ENCODE results near the gene GPATCH4. TPM values are rescaled to one million over a fixed set of nuclear protein-coding genes. Genes with fewer than 3 reads are reported as not detected.

GPATCH4 gene
- total RNA-seq, 1 experiment from 2014 or later = 39.4 TPM

DNA sequence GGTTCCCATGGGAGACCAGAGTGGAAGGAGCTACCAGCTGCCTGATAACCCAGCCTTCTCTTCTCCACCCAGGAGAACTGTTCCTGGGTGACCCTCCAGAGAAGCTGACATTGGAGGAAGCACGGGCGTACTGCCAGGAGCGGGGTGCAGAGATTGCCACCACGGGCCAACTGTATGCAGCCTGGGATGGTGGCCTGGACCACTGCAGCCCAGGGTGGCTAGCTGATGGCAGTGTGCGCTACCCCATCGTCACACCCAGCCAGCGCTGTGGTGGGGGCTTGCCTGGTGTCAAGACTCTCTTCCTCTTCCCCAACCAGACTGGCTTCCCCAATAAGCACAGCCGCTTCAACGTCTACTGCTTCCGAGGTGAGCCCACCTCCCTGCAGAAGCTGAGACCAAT is 47.2 kb upstream of the GPATCH4 start:
- intact Hi-C loops (cut with micrococcal nuclease) = loop anchor here (1.0 kb wide), 1 partner anchor 23 kb away; no protein-coding TSS in a partner anchor
- no peaks in the 10 kb centered on the region for H3K9me2 ChIP-seq (ENCODE audit: insufficient read depth)

More for the DNA sequence above, 47.2 kb upstream of the GPATCH4 start:
- ATAC-seq = no peak
- no peak overlapping the region for H3K4me3 ChIP-seq (replicated peaks in 1 of 2; ENCODE audit: low read depth in 1 of 2, low read length in 2 of 2)
- H3K79me2 ChIP-seq (ENCODE audit: insufficient read depth, low read length) = peaks cover 56% of the 10 kb centered on the region
- no peak overlapping the region for H3K9ac ChIP-seq (ENCODE audit: low read length)
- H3K27ac ChIP-seq (ENCODE audit: low read depth, low read length) = no peak overlapping the region
- CTCF ChIA-PET = interaction anchor here (1.1 kb wide), 1 partner anchor 11 kb away, joined by 6 read pairs; no protein-coding TSS in a partner anchor
- H3K9me3 ChIP-seq (ENCODE audit: control insufficient read depth in 1 of 2, insufficient read depth in 1 of 2, low read depth in 1 of 2, low read length in 2 of 2) = no peaks in the 10 kb centered on the region
- no peak overlapping the region for H3K4me2 ChIP-seq (ENCODE audit: low read length)
- H3K4me1 ChIP-seq (ENCODE audit: control insufficient read depth in 1 of 2, insufficient read depth in 2 of 2, low read length in 2 of 2) = no peaks in the 10 kb centered on the region
- H3K27me3 ChIP-seq (ENCODE audit: insufficient read depth, low read length) = no peaks in the 10 kb centered on the region
- no peaks in the 10 kb centered on the region for H4K20me1 ChIP-seq (ENCODE audit: insufficient read depth)
- TF ChIP-seq EGR1 (IDR thresholded peaks at IDR 0.05; ENCODE audit: low read depth) (no peak), ZFX (IDR thresholded peaks at IDR 0.05) (no peak), POLR2AphosphoS5 (IDR thresholded peaks at IDR 0.05; ENCODE audit: low read depth, low read length) (no peak), SRF (IDR thresholded peaks at IDR 0.05; ENCODE audit: low read depth) (no peak), YY1 (IDR thresholded peaks at IDR 0.05; ENCODE audit: extremely low read depth, insufficient replicate concordance, low read depth, low read length) (no peak), RAD21 (IDR thresholded peaks at IDR 0.05; ENCODE audit: low read depth) (no peak), SP1 (IDR thresholded peaks at IDR 0.05; ENCODE audit: low read depth) (no peak), CBX3 (IDR thresholded peaks at IDR 0.05; ENCODE audit: low read depth) (no peak), POLR2A (IDR thresholded peaks at IDR 0.05; ENCODE audit: borderline replicate concordance, extremely low read depth, insufficient read depth, insufficient read length) (no peak), SIN3A (IDR thresholded peaks at IDR 0.05; ENCODE audit: low read depth) (no peak), ZBTB33 (IDR thresholded peaks at IDR 0.05; ENCODE audit: extremely low read depth, insufficient replicate concordance, low read length) (no peak), FOSL1 (IDR thresholded peaks at IDR 0.05; ENCODE audit: low read depth) (no peak), JUND (IDR thresholded peaks at IDR 0.05) (no peak), MAX (IDR thresholded peaks at IDR 0.05) (no peak), ZNF274 (IDR thresholded peaks at IDR 0.05; ENCODE audit: low read depth, low read length) (no peak), TCF7L2 (IDR thresholded peaks at IDR 0.05; ENCODE audit: borderline replicate concordance, extremely low read depth, insufficient read depth, insufficient read length) (no peak), CEBPB (IDR thresholded peaks at IDR 0.05; ENCODE audit: low read depth) (no peak)
- TF ChIP-seq, protein P1, sequence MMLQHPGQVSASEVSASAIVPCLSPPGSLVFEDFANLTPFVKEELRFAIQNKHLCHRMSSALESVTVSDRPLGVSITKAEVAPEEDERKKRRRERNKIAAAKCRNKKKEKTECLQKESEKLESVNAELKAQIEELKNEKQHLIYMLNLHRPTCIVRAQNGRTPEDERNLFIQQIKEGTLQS (IDR thresholded peaks at IDR 0.05) = no peak
- TF ChIP-seq, protein P2, sequence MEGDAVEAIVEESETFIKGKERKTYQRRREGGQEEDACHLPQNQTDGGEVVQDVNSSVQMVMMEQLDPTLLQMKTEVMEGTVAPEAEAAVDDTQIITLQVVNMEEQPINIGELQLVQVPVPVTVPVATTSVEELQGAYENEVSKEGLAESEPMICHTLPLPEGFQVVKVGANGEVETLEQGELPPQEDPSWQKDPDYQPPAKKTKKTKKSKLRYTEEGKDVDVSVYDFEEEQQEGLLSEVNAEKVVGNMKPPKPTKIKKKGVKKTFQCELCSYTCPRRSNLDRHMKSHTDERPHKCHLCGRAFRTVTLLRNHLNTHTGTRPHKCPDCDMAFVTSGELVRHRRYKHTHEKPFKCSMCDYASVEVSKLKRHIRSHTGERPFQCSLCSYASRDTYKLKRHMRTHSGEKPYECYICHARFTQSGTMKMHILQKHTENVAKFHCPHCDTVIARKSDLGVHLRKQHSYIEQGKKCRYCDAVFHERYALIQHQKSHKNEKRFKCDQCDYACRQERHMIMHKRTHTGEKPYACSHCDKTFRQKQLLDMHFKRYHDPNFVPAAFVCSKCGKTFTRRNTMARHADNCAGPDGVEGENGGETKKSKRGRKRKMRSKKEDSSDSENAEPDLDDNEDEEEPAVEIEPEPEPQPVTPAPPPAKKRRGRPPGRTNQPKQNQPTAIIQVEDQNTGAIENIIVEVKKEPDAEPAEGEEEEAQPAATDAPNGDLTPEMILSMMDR (IDR thresholded peaks at IDR 0.05 in 2 of 3, conservative IDR thresholded peaks at IDR 0.05 in 1 of 3; ENCODE audit: borderline replicate concordance in 1 of 3, insufficient read depth in 1 of 3, low read depth in 2 of 3, low read length in 2 of 3) = no peak
- no peak for DNase-seq (ENCODE audit: low read depth, low spot score)
- RAD21 ChIA-PET (ENCODE audit: low non-redundant PET in 1 of 2, low total read pairs in 2 of 2, uncharacterized antibody in 2 of 2, unreplicated experiment in 2 of 2) = no interaction called here
- peaks cover 35 to 76% of the 10 kb centered on the region in 2 experiments for H3K36me3 ChIP-seq (ENCODE audit: control insufficient read depth in 1 of 2, insufficient read depth in 2 of 2, low read length in 2 of 2)
- POLR2A ChIA-PET = no interaction called here
- no peak overlapping the region for H2AFZ ChIP-seq (ENCODE audit: low read depth, low read length, poor library complexity, severe bottlenecking)
- BruUV-seq (replicated peaks) = no TSS peak

All from HCT116 (cell line).